ENCODE measurements around the gene KCNJ1. TPM values are rescaled to one million over a fixed set of nuclear protein-coding genes. Genes with fewer than 3 reads are reported as not detected.

The KCNJ1 gene
- total and polyA plus RNA-seq, 10 of the 15 experiments (the other 5 are each of a cell fraction or from before 2014, with no cell fraction given): not detected

GRCh38 chr11:128865490-128865889 lies 1.6 kb downstream of the KCNJ1 start (continued):
- TF ChIP-seq BHLHE40 (IDR thresholded peaks at IDR 0.05; ENCODE audit: borderline replicate concordance in 1 of 2, low read depth in 2 of 2, low read length in 1 of 2) (no peak), BMI1 (IDR thresholded peaks at IDR 0.05; ENCODE audit: borderline replicate concordance) (no peak), RFX5 (IDR thresholded peaks at IDR 0.05; ENCODE audit: low read depth, low read length) (no peak), NR2F1 (conservative IDR thresholded peaks at IDR 0.05) (no peak), SUZ12 (IDR thresholded peaks at IDR 0.05; ENCODE audit: unreplicated experiment) (no peak), NR2C1 (IDR thresholded peaks at IDR 0.05) (no peak), LARP7 (IDR thresholded peaks at IDR 0.05) (no peak), MEF2A (IDR thresholded peaks at IDR 0.05; ENCODE audit: insufficient read depth, low read depth, low read length) (no peak), CREM (IDR thresholded peaks at IDR 0.05; ENCODE audit: low read depth) (no peak), RELA (IDR thresholded peaks at IDR 0.05; ENCODE audit: borderline replicate concordance, partially characterized antibody) (no peak), CHD2 (IDR thresholded peaks at IDR 0.05; ENCODE audit: borderline replicate concordance, low read depth, low read length) (no peak), RCOR1 (conservative IDR thresholded peaks at IDR 0.05; ENCODE audit: low read depth, low read length) (no peak)

DNA sequence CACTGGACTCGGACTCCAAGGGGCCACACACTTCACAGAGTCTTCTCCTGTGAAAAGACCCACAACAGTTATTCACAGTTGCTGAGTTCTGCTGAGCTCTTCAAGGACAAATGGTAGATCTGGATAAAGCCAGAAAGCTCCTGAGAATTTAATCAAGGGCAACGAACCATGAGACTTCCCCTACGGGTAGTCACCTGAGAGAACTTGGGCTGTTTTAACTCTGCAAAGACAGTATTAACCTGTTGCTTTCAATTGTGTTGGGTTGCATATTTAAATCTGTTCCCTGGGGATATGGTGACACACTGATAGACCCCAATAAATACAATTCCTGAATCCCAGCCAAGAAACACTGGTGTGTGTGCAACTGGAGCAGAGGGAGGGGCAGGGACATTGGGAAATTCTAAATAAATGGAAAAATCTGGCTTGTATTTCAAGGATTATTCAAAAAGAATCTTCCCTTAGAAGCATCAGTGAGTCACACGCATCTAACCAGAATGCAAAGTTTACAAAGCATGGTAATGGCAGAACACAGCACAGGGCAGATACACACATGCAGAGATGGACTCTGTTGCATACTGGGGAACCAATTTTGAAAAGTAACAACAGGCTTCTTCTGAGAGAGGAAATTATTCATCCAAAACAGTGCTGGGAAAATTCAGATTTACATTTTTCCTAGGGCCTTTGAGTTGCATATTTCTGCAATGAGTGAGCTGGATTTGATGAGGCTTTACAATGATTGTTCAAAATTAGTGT lies 4.0 kb downstream of the KCNJ1 start:
- no peaks in the 10 kb centered on the region for H4K20me1 ChIP-seq (ENCODE audit: control insufficient read depth, insufficient read depth)
- no peak overlapping the region for H3K4me3 ChIP-seq
- no peak overlapping the region for H3K9ac ChIP-seq (ENCODE audit: control insufficient read depth, insufficient read depth, low read length)
- in situ Hi-C loops (cut with MboI) (no loop called here), intact Hi-C loops (cut with micrococcal nuclease; ENCODE audit: unreplicated experiment) (no loop called here)
- ATAC-seq (no peak), DNase-seq (ENCODE audit: low read depth, low spot score) (no peak), FAIRE-seq (no peak)
- H3K79me2 ChIP-seq (ENCODE audit: control insufficient read depth, insufficient read depth, low read length): no peaks in the 10 kb centered on the region
- no peaks in the 10 kb centered on the region for H3K4me1 ChIP-seq (ENCODE audit: control insufficient read depth, insufficient read depth, low read length)
- SMC1A ChIA-PET (ENCODE audit: uncharacterized antibody, unreplicated experiment): interaction anchor here (1.1 kb wide), 1 partner anchor 693 kb away, joined by 3 read pairs; no protein-coding TSS in a partner anchor
- no peaks in the 10 kb centered on the region for H3K9me3 ChIP-seq (replicated peaks; ENCODE audit: control insufficient read depth, insufficient read depth, low read length)
- CTCF ChIA-PET: interaction anchor here (0.5 to 1.5 kb wide), 4 partner anchors 105 to 705 kb away, joined by 3 to 7 read pairs (median 3); no protein-coding TSS in a partner anchor
- WGBS (ENCODE audit: insufficient coverage, insufficient replicate concordance, low lambda C conversion rate, missing lambda C conversion rate): 0% methylated on average over 4 of the region's 4 CpGs
- no peak overlapping the region for H2AFZ ChIP-seq (ENCODE audit: control insufficient read depth, low read depth, low read length)
- BruUV-seq (replicated peaks): no TSS peak
- RAD21 ChIA-PET (ENCODE audit: unreplicated experiment): no interaction called here
- POLR2A ChIA-PET: no interaction called here
- H3K27ac ChIP-seq (ENCODE audit: control insufficient read depth, insufficient read depth): no peak overlapping the region
- H3K27me3 ChIP-seq (replicated peaks in 1 of 2; ENCODE audit: control insufficient read depth in 2 of 2, insufficient read depth in 2 of 2, low read length in 1 of 2): peaks cover 0 to 2% of the 10 kb centered on the region in 2 experiments; a peak in 1 of 4 replicates
- H3K36me3 ChIP-seq (ENCODE audit: control insufficient read depth in 2 of 2, insufficient read depth in 2 of 2, low read length in 1 of 2): no peaks in the 10 kb centered on the region
- H3K4me2 ChIP-seq (ENCODE audit: control insufficient read depth, insufficient read depth): no peak overlapping the region
- TF ChIP-seq ZNF274 (IDR thresholded peaks at IDR 0.05; ENCODE audit: insufficient read depth, insufficient read length) (no peak), SMAD5 (IDR thresholded peaks at IDR 0.05; ENCODE audit: low read depth) (no peak), NR2C1 (IDR thresholded peaks at IDR 0.05) (no peak), CHD1 (IDR thresholded peaks at IDR 0.05; ENCODE audit: low read depth, low read length) (no peak), MLLT1 (IDR thresholded peaks at IDR 0.05) (no peak), HDAC2 (IDR thresholded peaks at IDR 0.05) (no peak), MTA3 (IDR thresholded peaks at IDR 0.05; ENCODE audit: borderline replicate concordance, low read length) (no peak), KAT2A (conservative IDR thresholded peaks at IDR 0.05; ENCODE audit: control insufficient read depth, low read depth, low read length) (no peak)
- TF ChIP-seq, protein P1, sequence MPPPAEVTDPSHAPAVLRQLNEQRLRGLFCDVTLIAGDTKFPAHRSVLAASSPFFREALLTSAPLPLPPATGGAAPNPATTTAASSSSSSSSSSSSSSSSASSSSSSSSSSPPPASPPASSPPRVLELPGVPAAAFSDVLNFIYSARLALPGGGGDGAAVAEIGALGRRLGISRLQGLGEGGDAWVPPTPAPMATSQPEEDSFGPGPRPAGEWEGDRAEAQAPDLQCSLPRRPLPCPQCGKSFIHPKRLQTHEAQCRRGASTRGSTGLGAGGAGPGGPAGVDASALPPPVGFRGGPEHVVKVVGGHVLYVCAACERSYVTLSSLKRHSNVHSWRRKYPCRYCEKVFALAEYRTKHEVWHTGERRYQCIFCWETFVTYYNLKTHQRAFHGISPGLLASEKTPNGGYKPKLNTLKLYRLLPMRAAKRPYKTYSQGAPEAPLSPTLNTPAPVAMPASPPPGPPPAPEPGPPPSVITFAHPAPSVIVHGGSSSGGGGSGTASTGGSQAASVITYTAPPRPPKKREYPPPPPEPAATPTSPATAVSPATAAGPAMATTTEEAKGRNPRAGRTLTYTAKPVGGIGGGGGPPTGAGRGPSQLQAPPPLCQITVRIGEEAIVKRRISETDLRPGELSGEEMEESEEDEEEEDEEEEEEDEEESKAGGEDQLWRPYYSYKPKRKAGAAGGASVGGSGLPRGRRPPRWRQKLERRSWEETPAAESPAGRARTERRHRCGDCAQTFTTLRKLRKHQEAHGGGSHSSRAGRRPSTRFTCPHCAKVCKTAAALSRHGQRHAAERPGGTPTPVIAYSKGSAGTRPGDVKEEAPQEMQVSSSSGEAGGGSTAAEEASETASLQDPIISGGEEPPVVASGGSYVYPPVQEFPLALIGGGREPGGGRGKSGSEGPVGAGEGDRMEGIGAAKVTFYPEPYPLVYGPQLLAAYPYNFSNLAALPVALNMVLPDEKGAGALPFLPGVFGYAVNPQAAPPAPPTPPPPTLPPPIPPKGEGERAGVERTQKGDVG (CRISPR knock-in tag; IDR thresholded peaks at IDR 0.05): no peak

All from GM12878 (cell line).